OCI-LY1 (cell line): ENCODE results near the gene PURA.

ENCODE experiments used
- EZH2 ChIP-seq: fragments of 200-600 bp; sonication (generic), shearing (Covaris generic); IDR thresholded peaks from 2 replicates; pipeline ENCODE4 v1.8.0; 2017; ENCODE audit warnings: borderline replicate concordance, mixed run types, mild to moderate bottlenecking, antibody characterized with exemption, low read length, moderate library complexity, mixed read lengths
- TF ChIP-seq, protein P1 (sequence below): fragments of 200-600 bp; sonication (generic), shearing (Covaris generic); IDR thresholded peaks from 2 replicates; pipeline ENCODE4 v1.5.1; 2017; ENCODE audit warnings: mild to moderate bottlenecking, antibody characterized with exemption, low read length, moderate library complexity, mixed read lengths

GRCh38 chr5:140093179-140093578 is 20.7 kb upstream of the PURA start:
- TF ChIP-seq EZH2: no peak
- TF ChIP-seq, protein P1, sequence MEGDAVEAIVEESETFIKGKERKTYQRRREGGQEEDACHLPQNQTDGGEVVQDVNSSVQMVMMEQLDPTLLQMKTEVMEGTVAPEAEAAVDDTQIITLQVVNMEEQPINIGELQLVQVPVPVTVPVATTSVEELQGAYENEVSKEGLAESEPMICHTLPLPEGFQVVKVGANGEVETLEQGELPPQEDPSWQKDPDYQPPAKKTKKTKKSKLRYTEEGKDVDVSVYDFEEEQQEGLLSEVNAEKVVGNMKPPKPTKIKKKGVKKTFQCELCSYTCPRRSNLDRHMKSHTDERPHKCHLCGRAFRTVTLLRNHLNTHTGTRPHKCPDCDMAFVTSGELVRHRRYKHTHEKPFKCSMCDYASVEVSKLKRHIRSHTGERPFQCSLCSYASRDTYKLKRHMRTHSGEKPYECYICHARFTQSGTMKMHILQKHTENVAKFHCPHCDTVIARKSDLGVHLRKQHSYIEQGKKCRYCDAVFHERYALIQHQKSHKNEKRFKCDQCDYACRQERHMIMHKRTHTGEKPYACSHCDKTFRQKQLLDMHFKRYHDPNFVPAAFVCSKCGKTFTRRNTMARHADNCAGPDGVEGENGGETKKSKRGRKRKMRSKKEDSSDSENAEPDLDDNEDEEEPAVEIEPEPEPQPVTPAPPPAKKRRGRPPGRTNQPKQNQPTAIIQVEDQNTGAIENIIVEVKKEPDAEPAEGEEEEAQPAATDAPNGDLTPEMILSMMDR: no peak
